Body of pancreas (tissue), 4 donors: ENCODE data around the gene IQGAP2.

ENCODE experiments used
- CTCF ChIP-seq, 7 experiments: fragments of 450-650 bp in 4 of 7; fragments of 200-600 bp in 3 of 7; sonication (generic) in 3 of 7; IDR thresholded peaks; one replicate each; pipeline ENCODE4 v1.5.1; 2016 to 2019; ENCODE audit warnings: antibody characterized with exemption in 7 of 7
- POLR2A ChIP-seq, 3 donors: fragments of 450-650 bp; IDR thresholded peaks; one replicate each; pipeline ENCODE4 v1.6.1; 2016; ENCODE audit warnings: antibody characterized with exemption in 3 of 3, mild to moderate bottlenecking in 2 of 3

DNA sequence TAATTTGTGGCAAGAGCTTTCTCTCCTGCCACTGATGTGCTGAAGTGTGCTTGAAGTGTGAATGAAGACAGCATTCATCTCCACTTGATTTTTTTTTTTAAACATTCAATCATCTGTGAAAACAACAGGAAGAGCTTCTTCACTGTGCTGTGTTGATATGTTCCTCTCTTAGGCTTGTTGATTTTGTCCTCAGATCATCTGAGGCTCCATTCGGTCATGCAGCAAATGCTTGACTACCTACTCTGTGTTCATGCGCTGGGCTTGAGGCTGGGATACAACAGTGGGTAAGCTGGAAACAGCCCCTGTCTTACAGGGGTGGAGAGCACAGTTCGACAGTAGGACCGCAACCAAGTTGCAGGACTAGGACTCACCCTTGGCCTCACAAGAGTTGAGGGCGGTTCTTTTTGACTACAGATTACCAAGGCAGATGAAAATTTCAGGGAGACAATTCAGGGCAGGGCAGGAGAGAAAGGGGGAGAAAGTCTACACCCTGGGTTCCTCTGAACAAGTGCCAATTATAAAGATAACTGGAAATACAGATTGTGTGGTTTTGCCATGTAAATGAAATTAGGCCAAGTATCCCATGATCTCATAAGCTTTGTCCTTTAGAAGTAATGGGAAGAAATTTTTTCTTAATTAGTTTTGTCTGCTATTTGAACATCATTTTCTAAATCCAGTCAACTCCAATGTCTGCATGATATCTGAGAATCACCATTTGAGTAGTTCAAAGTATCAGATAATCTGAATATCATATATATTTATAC lies 281.9 kb downstream of the IQGAP2 start:
- TF ChIP-seq CTCF (IDR thresholded peaks at IDR 0.05), result no peak
- TF ChIP-seq POLR2A (IDR thresholded peaks at IDR 0.05), result no peak
